T-helper 1 cell (primary cell): ENCODE results near the gene POLK.
A peak's percentile ranks its signal among the peaks of the same experiment; 100 is the strongest.
"Not testable (repeated sequence)": the region's sequence is repeated elsewhere in the genome, so short reads cannot be mapped to it uniquely, and the experiment has no call there.

Source experiments
- DNase-seq, 5 donors: peaks; one replicate each; pipeline ENCODE4 v3.0.0-alpha.2; 2012 to 2020
- total RNA-seq, 4 donors: gene quantifications; one replicate each; lab custom pipeline; 2026; lab: John Stamatoyannopoulos, UW

Gene POLK
- 28.5 to 52.0 (median 46.5) reads per million in 4 donors for total RNA-seq

DNA sequence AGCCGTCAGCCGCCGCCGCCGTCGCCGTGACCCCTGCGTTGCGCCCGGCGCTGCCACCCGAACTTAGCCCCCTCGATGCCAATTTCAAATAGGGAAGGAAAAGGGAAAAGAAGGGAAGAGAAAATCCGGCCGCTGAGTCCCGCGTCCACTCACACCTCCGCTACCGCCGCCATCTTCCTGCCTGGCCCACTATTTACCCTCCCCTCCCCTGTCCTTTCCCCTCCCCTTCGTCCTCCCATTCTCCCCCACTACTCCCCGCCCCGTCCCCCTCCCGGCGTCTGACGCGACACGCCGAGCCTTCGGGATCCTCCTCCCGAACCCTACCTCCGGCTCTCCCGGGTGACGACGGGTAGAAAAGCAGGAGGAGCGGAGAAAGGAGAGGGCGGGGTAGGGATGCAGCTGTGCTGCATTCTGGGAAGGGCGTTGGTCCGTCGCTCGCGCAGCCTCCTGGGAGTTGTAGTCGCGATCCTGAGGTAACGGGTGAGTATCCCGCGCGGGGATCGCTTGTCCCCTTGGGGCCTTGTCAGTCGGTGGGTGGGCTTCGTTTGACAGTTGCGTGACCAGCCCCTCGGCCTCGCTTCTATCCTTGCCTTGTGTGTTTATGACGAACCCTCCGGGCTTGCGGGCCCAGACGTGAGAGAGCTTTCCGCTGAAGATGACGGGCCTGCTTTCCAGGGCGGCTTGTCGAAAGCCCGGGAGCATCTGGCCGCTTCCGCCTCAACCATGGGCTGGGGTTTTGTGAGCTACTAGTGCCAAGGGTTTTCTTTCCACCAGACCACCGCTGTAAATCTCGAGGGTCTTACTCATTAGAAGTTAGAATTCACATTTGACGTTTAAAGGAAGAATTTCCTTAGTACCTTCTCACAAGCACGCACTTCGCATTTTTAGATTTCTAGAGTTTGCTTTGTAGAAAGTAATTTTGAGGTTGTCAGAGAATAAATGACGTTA is at the start of gene POLK, which contains the start of gene CERT1:
TSS of gene POLK (plus strand) at position 457 of the 948 bp plus-strand sequence.
TSS of gene CERT1 (minus strand) at position 195 of the 948 bp plus-strand sequence. CDS start 422 bp downstream, outside the sequence.
- peak; percentile 87 to 99 (median 91) for DNase-seq

DNA sequence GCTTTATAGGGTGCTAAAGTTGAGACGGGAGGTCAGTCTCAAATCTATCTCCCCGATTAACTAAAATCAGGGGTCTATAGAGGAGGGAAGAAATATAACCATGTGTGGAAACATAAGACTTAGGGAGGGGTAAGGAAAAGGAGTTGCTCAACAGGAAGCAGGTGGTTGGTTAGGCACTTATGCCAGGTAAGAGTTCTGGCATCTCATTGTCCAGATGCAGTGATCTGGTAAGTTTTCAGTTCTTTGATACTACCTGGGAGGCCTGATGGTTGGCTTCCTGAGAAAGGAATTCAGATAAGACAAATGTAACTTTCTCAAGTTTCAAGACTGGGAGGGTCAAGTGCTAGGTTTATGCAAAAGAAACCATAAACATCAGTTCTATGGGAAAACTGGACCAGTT is 48.0 kb upstream of the POLK start:
- no peak for DNase-seq

DNA sequence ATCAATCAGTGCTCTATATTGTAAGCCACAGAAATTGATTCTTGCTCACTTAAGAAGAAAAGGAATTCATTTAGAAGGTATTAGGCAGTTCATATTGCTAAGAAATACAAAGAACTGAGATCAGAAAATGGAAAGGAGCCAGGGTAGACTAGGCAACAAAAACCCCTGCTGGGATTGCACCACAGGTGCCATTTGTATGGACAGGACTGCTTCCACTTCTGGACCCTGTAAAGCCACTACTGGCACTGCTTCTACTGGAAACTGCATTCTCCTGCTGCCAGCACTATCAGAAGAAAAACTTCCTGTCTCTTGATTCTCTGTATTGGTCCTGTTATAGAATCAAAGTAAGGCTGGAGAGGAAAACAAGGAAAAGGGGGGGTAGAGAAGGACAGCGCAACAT is 46.2 kb upstream of the POLK start:
- no peak for DNase-seq

DNA sequence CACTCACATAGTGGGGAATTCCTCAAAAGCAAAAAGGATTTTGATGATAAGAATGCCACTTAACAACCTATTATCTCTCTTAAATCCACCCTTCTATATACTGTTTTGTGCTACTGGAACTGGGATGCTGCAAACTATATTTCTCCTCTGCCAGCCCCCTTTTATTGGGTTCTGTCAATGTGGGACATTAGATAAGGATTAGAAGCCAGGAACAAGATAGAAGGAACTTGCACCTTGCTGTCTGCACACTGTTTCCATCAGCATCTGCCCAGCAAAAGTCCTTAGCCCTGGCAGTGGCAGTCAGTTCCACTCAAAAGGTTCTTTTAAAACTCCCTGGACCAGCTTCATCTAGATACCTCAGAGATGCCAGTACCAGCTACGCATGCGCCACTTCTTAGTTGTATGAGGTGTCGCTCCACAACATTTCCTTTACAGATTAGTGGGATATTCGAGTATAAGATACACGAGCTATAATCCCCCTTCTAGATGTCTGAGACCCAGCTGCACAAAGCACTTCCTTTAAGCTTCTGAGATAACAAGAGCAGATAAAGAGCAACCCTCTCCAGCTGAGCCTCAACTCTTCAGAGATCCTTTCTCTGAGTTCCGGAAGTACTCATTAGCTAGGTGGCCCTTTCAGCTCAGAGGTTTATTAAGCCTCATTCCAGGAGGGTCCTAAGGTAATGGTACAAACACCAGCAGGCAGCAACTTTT is 45.5 kb upstream of the POLK start:
- DNase-seq: no peak

DNA sequence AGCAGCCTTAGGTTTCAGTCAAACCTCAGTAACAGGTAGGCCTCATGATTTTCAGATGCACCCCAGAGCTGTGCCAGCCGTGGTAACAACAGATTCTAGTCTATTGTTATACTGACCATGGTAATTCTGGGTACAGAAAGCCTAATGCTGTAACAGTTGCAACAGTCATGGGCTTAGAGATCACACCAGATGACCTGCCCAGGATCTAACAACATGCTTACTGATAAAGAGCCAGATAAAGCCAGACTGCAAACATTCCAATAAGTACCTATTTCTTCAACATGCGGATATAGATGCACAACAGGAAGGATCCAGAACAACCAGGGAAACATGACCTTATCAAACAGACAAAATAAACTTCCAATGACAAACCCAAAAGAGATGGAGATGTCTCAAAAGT is 43.1 kb upstream of the POLK start:
- no peak for DNase-seq

DNA sequence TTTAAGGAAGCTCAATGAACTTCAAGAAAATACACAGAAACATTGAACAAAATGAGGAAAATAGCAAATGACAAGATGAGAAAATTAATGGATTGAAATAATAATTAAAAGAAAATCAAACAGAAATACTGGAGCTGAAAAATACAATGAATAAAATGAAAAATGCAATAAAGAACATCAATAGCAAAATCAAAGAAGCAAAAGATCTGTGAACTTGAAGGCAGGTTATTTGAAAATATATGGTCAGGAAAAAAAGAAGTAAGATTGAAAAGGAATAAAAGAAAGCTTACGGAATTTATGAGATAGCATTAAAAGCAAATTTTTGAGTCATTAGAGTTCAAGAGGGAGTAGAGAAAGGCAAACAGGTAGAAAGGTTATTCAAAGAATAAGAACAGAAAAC is 42.7 kb upstream of the POLK start:
- DNase-seq: no peak

DNA sequence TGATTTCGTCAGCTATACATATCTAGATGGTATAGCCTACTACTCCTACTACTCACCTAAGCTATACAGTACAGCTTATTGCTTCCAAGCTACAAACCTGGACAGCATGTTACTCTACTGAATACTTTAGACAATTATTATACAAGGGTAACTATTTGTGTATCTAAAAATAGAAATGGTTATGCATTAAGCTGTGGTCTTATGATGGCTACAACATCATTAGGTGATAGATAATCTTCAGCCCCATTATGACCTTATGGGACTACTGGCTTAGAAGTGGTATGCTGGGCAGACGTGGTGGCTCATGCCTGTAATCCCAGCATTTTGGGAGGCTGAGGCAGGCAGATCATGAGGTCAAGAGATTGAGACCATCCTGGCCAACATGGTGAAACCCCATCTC is 40.5 kb upstream of the POLK start:
- no peak for DNase-seq

DNA sequence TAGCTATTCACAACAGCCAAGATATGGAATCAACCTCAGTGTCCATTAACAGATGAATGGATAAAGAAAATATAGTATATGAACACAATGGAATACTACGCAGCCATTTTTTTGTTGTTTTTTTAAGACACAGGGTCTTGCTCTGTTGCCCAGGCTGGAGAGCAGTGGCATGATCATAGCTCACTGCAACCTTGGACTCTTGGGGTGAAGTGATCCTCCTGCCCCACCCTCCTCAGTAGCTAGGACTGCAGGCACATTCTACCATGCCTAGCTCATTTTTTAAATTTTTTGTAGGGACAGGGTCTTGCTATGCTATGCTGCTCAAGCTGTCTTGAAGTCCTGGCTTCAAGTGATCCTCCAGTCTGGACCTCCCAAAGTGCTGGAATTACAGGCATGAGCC is 38.7 kb upstream of the POLK start:
- DNase-seq: no peak

DNA sequence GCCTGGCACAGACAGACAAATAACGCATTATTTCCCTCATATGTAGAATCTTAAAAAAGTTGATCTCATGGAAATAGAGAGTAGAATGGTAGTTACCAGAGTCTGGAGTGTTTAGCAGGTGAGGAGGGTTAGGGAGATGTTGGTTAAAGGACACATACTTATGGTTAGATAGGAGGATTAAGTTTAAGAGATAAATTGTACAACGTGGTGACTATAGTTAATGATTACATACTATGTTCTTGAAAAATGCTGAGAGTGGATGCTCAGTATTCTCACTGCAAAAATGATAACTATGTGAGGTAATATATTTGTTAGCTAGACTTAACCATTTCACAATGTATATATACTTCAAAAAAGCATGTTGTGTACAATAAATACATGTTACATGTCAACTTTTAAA is 38.2 kb upstream of the POLK start:
- DNase-seq: no peak

DNA sequence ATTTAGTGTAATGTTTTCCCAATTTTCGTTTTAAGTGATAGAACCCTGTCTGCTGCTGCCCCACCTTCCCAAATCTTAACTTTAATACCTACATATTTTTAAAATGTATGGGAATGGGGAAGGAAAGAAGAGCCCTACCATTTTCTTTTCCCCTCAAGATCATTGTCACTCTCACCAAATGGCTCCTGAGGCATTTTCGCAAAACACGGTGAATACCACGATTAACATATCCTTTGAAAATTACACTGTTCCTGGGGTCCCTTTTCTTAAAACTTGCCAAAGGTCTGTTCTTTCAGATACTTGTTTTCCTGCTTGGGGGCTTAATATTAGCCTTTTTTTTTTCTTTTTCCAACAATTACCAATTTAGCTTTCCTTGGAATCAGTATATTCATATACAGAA is 36.3 kb upstream of the POLK start:
- DNase-seq: no peak

DNA sequence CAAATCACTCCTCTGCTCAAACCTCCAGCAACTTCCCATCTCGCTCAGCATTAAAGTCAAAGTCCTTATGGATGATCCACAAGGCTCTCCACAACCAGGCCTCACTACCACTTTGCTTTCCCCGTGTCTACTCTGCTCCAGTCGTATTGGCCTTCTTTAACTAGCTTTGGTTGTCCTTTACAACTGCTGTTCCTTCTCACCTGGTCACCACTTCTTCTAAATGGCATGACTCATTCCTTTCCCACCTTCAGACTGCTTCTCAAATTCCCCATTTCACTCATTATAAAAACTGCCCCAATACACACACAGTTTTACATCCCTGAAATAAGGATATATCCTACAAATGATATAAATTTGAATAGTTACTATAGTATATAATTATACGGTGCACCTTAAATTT is 30.7 kb upstream of the POLK start:
- DNase-seq: no peak

DNA sequence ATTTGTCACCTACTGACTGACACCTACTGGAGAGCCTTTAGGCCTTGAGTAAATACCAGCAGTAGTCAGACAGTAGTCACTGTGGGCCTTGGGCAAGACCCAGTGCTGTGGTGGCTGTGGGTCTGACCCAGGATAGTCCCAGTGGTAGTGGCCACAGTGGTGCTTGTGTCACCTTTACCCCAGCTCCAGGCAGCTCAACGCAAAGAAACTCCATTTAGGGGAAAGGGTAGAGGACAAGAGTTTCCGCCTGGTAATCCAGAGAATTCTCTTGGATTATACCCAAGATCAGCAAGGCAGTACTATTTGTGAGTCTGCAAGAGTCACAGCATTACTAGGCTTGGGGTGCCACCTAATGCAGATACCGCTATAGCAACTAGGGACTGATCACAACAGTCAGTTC is 29.2 kb upstream of the POLK start:
- no peak for DNase-seq

DNA sequence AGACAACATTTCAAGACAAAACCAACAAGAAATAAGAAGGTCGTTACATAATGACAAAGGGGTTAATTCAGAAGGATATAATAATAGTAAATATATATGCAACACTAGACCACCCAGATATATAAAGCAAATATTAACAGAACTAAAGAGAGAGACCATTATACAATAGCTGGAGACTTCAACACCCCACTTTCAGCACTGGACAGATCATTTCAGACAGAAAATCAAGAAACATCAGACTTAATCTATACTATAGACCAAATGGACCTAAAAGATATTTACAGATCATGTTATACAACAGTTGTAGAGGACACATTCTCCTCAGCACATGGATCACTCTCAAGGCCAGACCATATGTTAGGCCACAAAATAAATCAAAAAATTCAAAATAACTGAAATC is 27.1 kb upstream of the POLK start:
- no peak for DNase-seq

DNA sequence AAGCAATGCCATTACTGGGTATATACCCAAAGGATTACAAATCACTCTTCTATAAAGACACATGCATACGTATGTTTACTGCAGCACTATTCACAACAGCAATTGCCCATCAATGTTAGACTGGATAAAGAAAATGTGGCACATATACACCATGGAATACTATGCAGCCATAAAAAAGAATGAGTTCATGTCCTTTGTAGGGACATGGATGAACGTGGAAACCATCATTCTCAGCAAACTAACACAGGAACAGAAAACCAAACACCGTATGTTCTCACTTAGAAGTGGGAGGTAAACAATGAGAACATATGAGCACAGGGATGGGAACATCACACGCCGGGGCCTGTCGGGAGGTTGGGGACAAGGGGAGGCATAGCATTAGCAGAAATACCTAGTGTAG is 21.8 kb upstream of the POLK start:
- DNase-seq: not testable (repeated sequence)

DNA sequence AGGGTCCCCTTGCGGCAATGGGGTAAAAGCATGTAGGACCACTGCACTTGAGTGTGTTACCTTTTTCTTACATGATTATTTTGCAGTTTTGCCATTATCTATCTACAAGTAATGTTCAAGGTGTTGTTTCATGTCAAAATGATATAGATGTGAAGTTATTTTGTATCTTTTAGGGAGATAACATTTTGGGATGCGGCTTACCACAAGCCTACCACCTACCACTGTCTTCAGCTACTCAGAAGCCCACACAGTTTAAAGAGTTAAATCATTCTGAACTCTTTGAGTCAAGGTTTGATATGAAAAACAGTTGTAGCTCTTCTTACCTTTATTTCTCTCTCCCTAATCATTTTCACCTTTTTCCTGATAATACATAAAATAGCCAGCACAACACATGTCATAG is 20.1 kb upstream of the POLK start:
- no peak for DNase-seq

DNA sequence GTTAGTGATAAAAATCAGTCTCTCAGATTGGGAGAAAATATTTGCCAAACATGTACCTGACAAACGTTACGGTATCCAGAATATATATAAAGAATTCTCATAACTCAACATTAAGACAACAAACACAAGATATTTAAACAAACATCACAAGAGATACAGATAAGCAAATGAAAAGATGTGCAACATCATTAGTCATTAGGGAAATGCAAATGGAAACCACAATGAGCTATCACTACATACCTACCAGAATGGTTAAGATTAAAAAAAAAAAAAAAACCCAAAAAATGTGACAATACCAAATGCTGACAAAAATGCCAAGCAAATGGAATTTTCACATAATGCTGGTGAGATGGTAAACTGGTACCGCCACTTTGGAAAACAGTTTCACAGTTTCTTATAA is 15.7 kb upstream of the POLK start:
- no peak for DNase-seq

DNA sequence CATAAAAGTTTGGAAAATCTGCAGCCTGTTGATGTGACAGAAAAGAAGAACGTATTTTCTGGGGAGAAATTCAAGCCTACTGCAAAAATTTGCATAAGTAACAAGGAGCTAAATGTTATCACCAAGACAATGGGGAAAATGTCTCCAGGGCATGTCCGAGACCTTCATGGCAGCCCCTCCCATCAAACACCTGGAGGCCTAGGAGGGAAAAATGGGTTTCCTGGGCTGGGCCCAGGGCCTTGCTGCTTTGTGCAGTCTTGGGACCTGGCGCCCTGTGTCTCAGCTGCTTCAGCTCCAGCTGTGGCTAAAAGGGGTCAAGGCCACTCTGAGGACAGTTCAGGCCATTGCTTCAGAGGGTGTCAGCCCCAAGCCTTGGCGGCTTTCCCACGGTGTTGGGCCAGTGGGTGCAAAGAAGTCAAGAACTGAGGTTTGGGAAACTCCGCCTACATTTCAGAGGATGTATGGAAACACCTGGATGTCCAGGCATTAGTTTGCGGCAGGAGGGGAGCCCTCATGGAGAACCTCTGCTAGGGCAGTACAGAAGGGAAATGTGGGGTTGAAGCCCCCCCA is 13.4 kb upstream of the POLK start:
- DNase-seq: no peak

DNA sequence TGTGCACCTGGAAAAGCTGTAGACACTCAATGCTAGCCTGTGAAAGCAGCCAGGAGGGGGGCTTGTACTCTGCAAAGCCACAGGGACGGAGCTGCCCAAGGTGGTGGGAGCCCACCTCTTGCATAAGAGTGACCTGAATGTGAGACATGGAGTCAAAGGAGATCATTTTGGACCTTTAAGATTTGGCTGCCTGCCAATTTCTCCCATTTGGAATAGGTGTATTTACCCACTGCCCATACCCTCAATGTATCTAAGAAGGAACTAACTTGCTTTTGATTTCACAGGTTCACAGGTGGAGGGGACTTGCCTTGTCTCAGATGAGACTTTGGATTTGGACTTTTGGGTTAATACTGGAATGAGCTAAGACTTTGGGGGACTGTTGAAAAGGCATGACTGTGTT is 12.8 kb upstream of the POLK start:
- not testable (repeated sequence) for DNase-seq

DNA sequence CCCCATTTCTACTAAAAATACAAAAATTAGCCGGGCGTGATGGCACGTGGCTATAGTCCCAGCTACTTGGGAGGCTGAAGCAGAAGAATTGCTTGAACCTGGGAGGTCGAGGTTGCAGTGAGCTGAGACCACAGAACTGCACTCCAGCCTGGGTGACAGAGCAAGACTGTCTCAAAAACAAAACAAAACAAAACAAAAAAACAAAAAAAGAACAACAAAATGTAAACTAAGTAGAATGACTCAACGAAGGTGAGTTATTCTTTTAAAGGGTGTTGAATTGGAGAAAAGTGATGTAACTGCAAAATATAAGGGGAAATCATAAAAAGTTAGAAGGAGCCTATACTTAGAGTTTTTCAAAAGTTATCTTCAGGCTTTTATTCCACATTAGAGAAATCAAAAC is 6.6 kb upstream of the POLK start:
- not testable (repeated sequence) for DNase-seq

DNA sequence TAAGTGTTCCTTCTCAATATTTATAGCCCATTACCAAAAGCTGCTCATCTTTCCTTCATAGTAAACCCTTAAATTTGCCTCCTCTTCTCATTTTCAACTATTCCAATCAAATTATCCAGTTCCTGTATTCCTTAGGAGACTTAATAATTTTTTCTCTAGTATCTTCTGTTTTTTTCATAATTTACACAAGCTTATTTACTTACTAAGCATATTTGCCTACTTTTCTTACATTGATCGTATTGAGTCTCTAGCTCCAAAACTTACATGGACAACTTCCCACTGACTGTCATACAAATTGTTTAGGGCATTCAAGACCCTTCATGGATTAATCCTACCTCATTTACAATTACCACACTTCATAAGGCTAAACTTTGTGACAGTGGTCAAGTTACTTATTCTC is 3.9 kb upstream of the POLK start:
- DNase-seq: no peak

DNA sequence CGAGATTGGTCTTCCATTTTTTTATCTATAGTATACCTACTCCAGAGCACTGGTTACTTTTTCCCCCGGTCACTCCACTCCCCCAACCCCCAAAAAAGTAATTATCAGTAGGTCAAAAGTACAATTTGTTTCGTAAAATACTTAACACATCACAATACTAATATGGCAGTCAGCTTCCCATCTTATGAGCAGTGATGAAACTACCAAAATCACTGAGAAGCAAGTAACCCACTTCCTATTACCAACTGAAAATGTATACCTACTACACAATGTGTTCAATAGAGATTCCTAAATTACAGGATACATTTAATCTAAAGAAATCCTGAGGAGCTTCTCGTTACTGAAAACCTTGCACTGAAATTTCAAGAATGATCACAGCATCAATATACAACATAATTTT is 2.1 kb upstream of the POLK start:
- peak in 1 of 5 donors; percentile 6 for DNase-seq

DNA sequence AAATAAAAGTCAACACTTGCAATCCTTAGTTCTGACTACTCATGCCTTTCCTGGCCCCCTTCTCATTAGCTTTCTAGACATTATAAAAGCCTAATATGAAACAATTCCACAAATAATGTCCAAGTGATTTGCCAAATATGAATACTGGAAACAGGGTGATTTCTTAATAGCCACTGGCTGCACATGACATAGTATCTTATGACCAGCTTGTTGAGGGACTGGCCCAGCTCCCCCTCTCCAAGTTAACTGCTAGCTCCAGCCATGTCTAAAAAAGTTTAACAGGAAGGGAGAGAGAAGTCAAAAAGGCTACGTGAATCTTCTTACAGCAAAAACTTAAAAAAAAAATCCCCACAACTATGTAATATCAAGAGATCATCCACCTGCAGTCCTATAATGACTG is 1.7 kb upstream of the POLK start:
- DNase-seq: peak in 1 of 5 donors; percentile 3

DNA sequence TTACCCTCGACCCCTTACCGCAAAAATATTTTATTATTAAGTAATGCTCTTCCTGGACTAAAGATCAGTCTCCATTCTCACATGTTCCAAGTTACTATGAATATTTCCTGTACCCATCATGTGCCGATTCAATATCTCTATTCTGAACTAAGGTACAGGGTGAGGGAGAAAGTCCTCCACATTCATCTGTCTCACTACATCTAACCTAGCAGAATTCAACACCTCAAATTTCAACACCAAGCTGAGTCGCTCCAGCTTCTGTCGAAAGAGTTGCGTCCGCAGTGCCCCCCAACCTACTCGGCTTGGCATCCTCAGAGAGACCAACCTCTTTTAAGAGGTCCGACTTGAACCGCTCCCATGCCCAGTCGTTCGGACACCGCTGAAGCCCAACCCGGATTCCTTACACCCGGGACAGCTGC is 1.3 kb upstream of the POLK start:
- DNase-seq: peak in 2 of 5 donors; percentile 1 to 32
